GM23338 (cell line): ENCODE measurements around the gene FCRL6. TPM values are rescaled to one million over a fixed set of nuclear protein-coding genes. Genes with fewer than 3 reads are reported as not detected.

ENCODE experiments used
- ATAC-seq: fragments of 200-7000 bp; cut with Tn5 transposase; 3 replicates; pipeline ENCODE4 v1.9.1; 2020
- DNase-seq: peaks from one replicate; pipeline ENCODE4 v3.0.0-alpha.2; 2015; ENCODE audit warnings: low spot score
- H2AFZ ChIP-seq: fragments of 200-600 bp; sonication (generic); 2 replicates; pipeline ENCODE4 v1.8.0; 2016; ENCODE audit warnings: antibody characterized with exemption, mild to moderate bottlenecking, moderate library complexity
- H3F3A ChIP-seq: fragments of 200-600 bp; sonication (generic); replicated peaks from 2 replicates; pipeline ENCODE4 v1.8.0; 2017; ENCODE audit warnings: antibody characterized with exemption, mixed run types, low read depth
- H3K27ac ChIP-seq: fragments of 200-600 bp; sonication (generic); 2 replicates; pipeline ENCODE4 v1.6.1; 2016; ENCODE audit warnings: low read depth
- H3K27me3 ChIP-seq: fragments of 200-600 bp; sonication (generic); 2 replicates; pipeline ENCODE4 v1.8.0; 2016; ENCODE audit warnings: mild to moderate bottlenecking, mixed run types, moderate library complexity; ENCODE audit not compliant: insufficient read depth
- H3K36me3 ChIP-seq: fragments of 200-600 bp; sonication (generic); 2 replicates; pipeline ENCODE4 v1.8.0; 2016; ENCODE audit warnings: mild to moderate bottlenecking; ENCODE audit not compliant: insufficient read depth
- H3K4me1 ChIP-seq: fragments of 200-600 bp; sonication (generic); 2 replicates; pipeline ENCODE4 v1.8.0; 2016; ENCODE audit warnings: mild to moderate bottlenecking, moderate library complexity; ENCODE audit not compliant: insufficient read depth
- H3K4me2 ChIP-seq: fragments of 200-600 bp; sonication (generic); 2 replicates; pipeline ENCODE4 v1.7.1; 2017; ENCODE audit warnings: mixed run types
- H3K4me3 ChIP-seq: fragments of 200-600 bp; sonication (generic); 2 replicates; pipeline ENCODE4 v1.6.1; 2016; ENCODE audit warnings: mixed run types
- H3K79me2 ChIP-seq: fragments of 200-600 bp; sonication (generic); replicated peaks from 2 replicates; pipeline ENCODE4 v1.8.0; 2017; ENCODE audit warnings: mild to moderate bottlenecking; ENCODE audit not compliant: insufficient read depth
- H3K9me2 ChIP-seq: fragments of 200-600 bp; sonication (generic); 2 replicates; pipeline ENCODE4 v1.8.0; 2017; ENCODE audit not compliant: insufficient read depth
- H4K20me1 ChIP-seq: fragments of 200-600 bp; sonication (generic); replicated peaks from 2 replicates; pipeline ENCODE4 v1.8.0; 2017; ENCODE audit warnings: mild to moderate bottlenecking; ENCODE audit not compliant: insufficient read depth
- H3K27ac Mint-ChIP-seq: 2 replicates; pipeline ENCODE4 v1.8.0; 2020; ENCODE audit warnings: inconsistent platforms, mild to moderate bottlenecking, moderate library complexity, mixed read lengths
- H3K27me3 Mint-ChIP-seq: 3 replicates; pipeline ENCODE4 v1.8.0; 2022; ENCODE audit warnings: low read depth, mild to moderate bottlenecking, moderate library complexity, mixed read lengths, inconsistent platforms; ENCODE audit not compliant: insufficient read depth, poor library complexity
- H3K36me3 Mint-ChIP-seq: 3 replicates; pipeline ENCODE4 v1.8.0; 2021; ENCODE audit warnings: low read depth, mild to moderate bottlenecking, inconsistent platforms, moderate library complexity, mixed read lengths
- H3K4me1 Mint-ChIP-seq: 3 replicates; pipeline ENCODE4 v1.8.0; 2020; ENCODE audit warnings: mild to moderate bottlenecking, inconsistent platforms, mixed read lengths
- H3K4me3 Mint-ChIP-seq: 3 replicates; pipeline ENCODE4 v1.8.0; 2021; ENCODE audit warnings: moderate library complexity, mild to moderate bottlenecking, inconsistent platforms, mixed read lengths
- H3K9me3 Mint-ChIP-seq: 3 replicates; pipeline ENCODE4 v1.8.0; 2020; ENCODE audit warnings: moderate library complexity, mild to moderate bottlenecking, inconsistent platforms, mixed read lengths
- CREB1 ChIP-seq: fragments of 250-450 bp; sonication (Bioruptor Pico); IDR thresholded peaks from 2 replicates; pipeline ENCODE4 v1.5.0; 2020; ENCODE audit warnings: low read depth, mild to moderate bottlenecking, moderate library complexity
- CTCF ChIP-seq, 2 experiments: fragments of 200-600 bp in 1 of 2; sonication (generic) in 1 of 2; conservative IDR thresholded peaks; 2 replicates each; pipeline versions ENCODE4 v1.5.1 to v1.6.1; 2016 to 2017; ENCODE audit warnings: antibody characterized with exemption in 2 of 2, low read depth in 2 of 2, mild to moderate bottlenecking in 2 of 2, moderate library complexity in 1 of 2
- EZH2 ChIP-seq: fragments of 200-600 bp; sonication (generic); IDR thresholded peaks from one replicate; pipeline ENCODE4 v1.8.0; 2017; ENCODE audit warnings: antibody characterized with exemption, mild to moderate bottlenecking, low read depth; ENCODE audit not compliant: unreplicated experiment
- EZH2phosphoT487 ChIP-seq: fragments of 200-600 bp; sonication (generic); IDR thresholded peaks from one replicate; pipeline ENCODE4 v1.8.1; 2018; ENCODE audit warnings: antibody characterized with exemption; ENCODE audit not compliant: unreplicated experiment
- JUNB ChIP-seq: IDR thresholded peaks from one replicate; pipeline ENCODE4 v1.6.1; 2016; ENCODE audit warnings: antibody characterized with exemption; ENCODE audit not compliant: unreplicated experiment
- NANOG ChIP-seq: IDR thresholded peaks from 2 replicates; pipeline ENCODE4 v1.6.1; 2016; ENCODE audit warnings: antibody characterized with exemption, borderline replicate concordance
- POLR2AphosphoS5 ChIP-seq: IDR thresholded peaks from 2 replicates; pipeline ENCODE4 v1.6.1; 2016; ENCODE audit warnings: antibody characterized with exemption, low read depth
- STAT1 ChIP-seq: IDR thresholded peaks from one replicate; pipeline ENCODE4 v1.6.1; 2016; ENCODE audit warnings: antibody characterized with exemption; ENCODE audit not compliant: unreplicated experiment
- ZNF114 ChIP-seq: fragments of 250-450 bp; sonication (Bioruptor Pico); IDR thresholded peaks from 2 replicates; pipeline ENCODE4 v1.5.0; 2020; ENCODE audit warnings: mild to moderate bottlenecking, moderate library complexity
- ZNF331 ChIP-seq: fragments of 250-450 bp; sonication (Bioruptor Pico); IDR thresholded peaks from 2 replicates; pipeline ENCODE4 v1.5.0; 2020; ENCODE audit warnings: low read depth, mild to moderate bottlenecking, moderate library complexity
- polyA plus RNA-seq: library from polyadenylated mRNA; unstranded; fragments of >200 nt; fragmentation: Nextera tagmentation; extraction: Ambion mirVana; gene quantifications from 2 replicates; pipeline ENCODE4 v1.2.1, GENCODE V29; 2016
- total RNA-seq: library from RNA; depleted of rRNA; stranded (reverse); fragments of >200 nt; shearing (Covaris generic); gene quantifications from 2 replicates; pipeline ENCODE4 v1.2.3, GENCODE V29; 2014
- TF ChIP-seq, protein P1 (sequence below): IDR thresholded peaks from 2 replicates; pipeline ENCODE4 v1.6.1; 2016; ENCODE audit warnings: antibody characterized with exemption
- TF ChIP-seq, protein P2 (sequence below): IDR thresholded peaks from one replicate; pipeline ENCODE4 v1.6.1; 2018; ENCODE audit warnings: antibody characterized with exemption; ENCODE audit not compliant: unreplicated experiment

The FCRL6 gene
- total and polyA plus RNA-seq, 2 experiments from 2014 or later: not detected

- Histone ChIP-seq H2AFZ (no peak overlapping the region), H3K27ac (no peak overlapping the region), H3K79me2 (no peaks in the 10 kb centered on the region), H3F3A (0 out of 2 replicates have a peak, but pooled peaks cover 2% of the 10 kb centered on the region), H3K36me3 (no peaks in the 10 kb centered on the region), H4K20me1 (no peaks in the 10 kb centered on the region), H3K4me3 (no peak overlapping the region), H3K9me2 (no peaks in the 10 kb centered on the region), H3K27me3 (peaks cover 20% of the 10 kb centered on the region), H3K4me1 (no peaks in the 10 kb centered on the region), H3K4me2 (no peak overlapping the region)
- Mint-ChIP-seq H3K4me3 (no peak overlapping the region), H3K27ac (no peak overlapping the region), H3K4me1 (peaks cover 3% of the 10 kb centered on the region; the same call in 2 of the 3 replicates), H3K27me3 (peaks cover 19% of the 10 kb centered on the region), H3K9me3 (no peaks in the 10 kb centered on the region; the same call in 2 of the 3 replicates), H3K36me3 (no peaks in the 10 kb centered on the region; the same call in 2 of the 3 replicates)
- ATAC-seq (no peak), DNase-seq (no peak)
- TF ChIP-seq ZNF114 (CRISPR knock-in tag): no peak
Measured at GRCh38 chr1:159859767-159860322, 57.7 kb downstream of the FCRL6 start.

- ATAC-seq: no peak
- Histone ChIP-seq H3K4me2 (no peak overlapping the region), H3K4me3 (no peak overlapping the region), H4K20me1 (no peaks in the 10 kb centered on the region), H3K27ac (no peak overlapping the region), H3K36me3 (no peaks in the 10 kb centered on the region), H2AFZ (no peak overlapping the region), H3F3A (no peaks in the 10 kb centered on the region), H3K79me2 (no peaks in the 10 kb centered on the region), H3K9me2 (no peaks in the 10 kb centered on the region), H3K27me3 (peaks cover 14% of the 10 kb centered on the region), H3K4me1 (no peaks in the 10 kb centered on the region)
- H3K4me3 Mint-ChIP-seq: no peak overlapping the region
- H3K27me3 Mint-ChIP-seq: peaks cover 15% of the 10 kb centered on the region
- no peaks in the 10 kb centered on the region; the same call in 2 of the 3 replicates for H3K9me3 Mint-ChIP-seq
- H3K4me1 Mint-ChIP-seq: no peaks in the 10 kb centered on the region; the same call in 2 of the 3 replicates
- no peak for DNase-seq
- H3K36me3 Mint-ChIP-seq: no peaks in the 10 kb centered on the region; the same call in 2 of the 3 replicates
- no peak overlapping the region for H3K27ac Mint-ChIP-seq
- TF ChIP-seq POLR2AphosphoS5: no peak
- TF ChIP-seq NANOG: no peak
- TF ChIP-seq STAT1: no peak
- TF ChIP-seq ZNF114 (CRISPR knock-in tag): no peak
- TF ChIP-seq CREB1: no peak
- TF ChIP-seq, protein P1, sequence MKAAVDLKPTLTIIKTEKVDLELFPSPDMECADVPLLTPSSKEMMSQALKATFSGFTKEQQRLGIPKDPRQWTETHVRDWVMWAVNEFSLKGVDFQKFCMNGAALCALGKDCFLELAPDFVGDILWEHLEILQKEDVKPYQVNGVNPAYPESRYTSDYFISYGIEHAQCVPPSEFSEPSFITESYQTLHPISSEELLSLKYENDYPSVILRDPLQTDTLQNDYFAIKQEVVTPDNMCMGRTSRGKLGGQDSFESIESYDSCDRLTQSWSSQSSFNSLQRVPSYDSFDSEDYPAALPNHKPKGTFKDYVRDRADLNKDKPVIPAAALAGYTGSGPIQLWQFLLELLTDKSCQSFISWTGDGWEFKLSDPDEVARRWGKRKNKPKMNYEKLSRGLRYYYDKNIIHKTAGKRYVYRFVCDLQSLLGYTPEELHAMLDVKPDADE: no peak
- TF ChIP-seq CTCF (conservative IDR thresholded peaks at IDR 0.05; ENCODE audit: low read depth in 2 of 2): no peak
- TF ChIP-seq, protein P2, sequence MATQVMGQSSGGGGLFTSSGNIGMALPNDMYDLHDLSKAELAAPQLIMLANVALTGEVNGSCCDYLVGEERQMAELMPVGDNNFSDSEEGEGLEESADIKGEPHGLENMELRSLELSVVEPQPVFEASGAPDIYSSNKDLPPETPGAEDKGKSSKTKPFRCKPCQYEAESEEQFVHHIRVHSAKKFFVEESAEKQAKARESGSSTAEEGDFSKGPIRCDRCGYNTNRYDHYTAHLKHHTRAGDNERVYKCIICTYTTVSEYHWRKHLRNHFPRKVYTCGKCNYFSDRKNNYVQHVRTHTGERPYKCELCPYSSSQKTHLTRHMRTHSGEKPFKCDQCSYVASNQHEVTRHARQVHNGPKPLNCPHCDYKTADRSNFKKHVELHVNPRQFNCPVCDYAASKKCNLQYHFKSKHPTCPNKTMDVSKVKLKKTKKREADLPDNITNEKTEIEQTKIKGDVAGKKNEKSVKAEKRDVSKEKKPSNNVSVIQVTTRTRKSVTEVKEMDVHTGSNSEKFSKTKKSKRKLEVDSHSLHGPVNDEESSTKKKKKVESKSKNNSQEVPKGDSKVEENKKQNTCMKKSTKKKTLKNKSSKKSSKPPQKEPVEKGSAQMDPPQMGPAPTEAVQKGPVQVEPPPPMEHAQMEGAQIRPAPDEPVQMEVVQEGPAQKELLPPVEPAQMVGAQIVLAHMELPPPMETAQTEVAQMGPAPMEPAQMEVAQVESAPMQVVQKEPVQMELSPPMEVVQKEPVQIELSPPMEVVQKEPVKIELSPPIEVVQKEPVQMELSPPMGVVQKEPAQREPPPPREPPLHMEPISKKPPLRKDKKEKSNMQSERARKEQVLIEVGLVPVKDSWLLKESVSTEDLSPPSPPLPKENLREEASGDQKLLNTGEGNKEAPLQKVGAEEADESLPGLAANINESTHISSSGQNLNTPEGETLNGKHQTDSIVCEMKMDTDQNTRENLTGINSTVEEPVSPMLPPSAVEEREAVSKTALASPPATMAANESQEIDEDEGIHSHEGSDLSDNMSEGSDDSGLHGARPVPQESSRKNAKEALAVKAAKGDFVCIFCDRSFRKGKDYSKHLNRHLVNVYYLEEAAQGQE: no peak
- no peak for TF ChIP-seq JUNB
- TF ChIP-seq ZNF331 (CRISPR knock-in tag): no peak
- TF ChIP-seq EZH2phosphoT487: no peak
- no peak for TF ChIP-seq EZH2
Measured at GRCh38 chr1:159860456-159860855, 58.3 kb downstream of the FCRL6 start.
